B cell (primary cell): ENCODE results near the gene ELMO1. TPM values are rescaled to one million over a fixed set of nuclear protein-coding genes. Genes with fewer than 3 reads are reported as not detected.

Source experiments
- ATAC-seq: fragments of 200-7000 bp; cut with Tn5 transposase; one replicate; pipeline ENCODE4 v1.10.0; 2021; ENCODE audit warnings: low read depth, mild to moderate bottlenecking, moderate number of reproducible peaks, moderate library complexity
- CTCF ChIA-PET: fragments of 350-600 bp; sonication (Branson Sonifier 250); formaldehyde crosslinking; loops from one replicate; lab custom pipeline; 2021; ENCODE audit warnings: antibody characterized with exemption, inconsistent platforms; lab: Charles Lee
- POLR2A ChIA-PET: fragments of 350-600 bp; sonication (Branson Sonifier 250); formaldehyde crosslinking; loops from one replicate; lab custom pipeline; 2021; ENCODE audit warnings: antibody characterized with exemption; lab: Charles Lee
- DNase-seq: peaks from one replicate; pipeline ENCODE4 v3.0.0; 2013
- H2AFZ ChIP-seq: 2 replicates; pipeline ENCODE4 v1.6.1; 2012; ENCODE audit warnings: mild to moderate bottlenecking, low read depth, low read length; ENCODE audit not compliant: insufficient read depth, poor library complexity, severe bottlenecking
- H3K27ac ChIP-seq, 2 donors: 1 replicate in 1 of 2; 2 replicates in 1 of 2; pipeline ENCODE4 v1.5.1; 2012 to 2013; ENCODE audit warnings: low read length in 2 of 2, mild to moderate bottlenecking in 2 of 2, moderate library complexity in 1 of 2
- H3K27me3 ChIP-seq, 4 experiments: fragments of 200-600 bp in 1 of 4; sonication (generic) in 1 of 4; replicated peaks in 1 of 4; 1 replicate in 2 of 4; 2 replicates in 2 of 4; pipeline versions ENCODE4 v1.6.1 to v1.7.0; 2013 to 2016; ENCODE audit warnings: low read length in 3 of 4, mild to moderate bottlenecking in 2 of 4, mixed read lengths in 1 of 4, moderate library complexity in 1 of 4; ENCODE audit not compliant: insufficient read depth in 4 of 4, control insufficient read depth in 3 of 4; ENCODE audit errors: control extremely low read depth in 1 of 4
- H3K36me3 ChIP-seq, 2 experiments: replicated peaks in 1 of 2; 1 replicate in 1 of 2; 2 replicates in 1 of 2; pipeline versions ENCODE4 v1.6.1 to v1.7.1; 2013; ENCODE audit warnings: low read length in 1 of 2; ENCODE audit not compliant: insufficient read depth in 2 of 2, control insufficient read depth in 1 of 2; ENCODE audit errors: control extremely low read depth in 1 of 2, extremely low read depth in 1 of 2
- H3K4me1 ChIP-seq, 2 donors: fragments of 200-600 bp in 1 of 2; sonication (generic) in 1 of 2; 1 replicate in 1 of 2; 2 replicates in 1 of 2; pipeline versions ENCODE4 v1.5.1 to v1.6.1; 2013 to 2017; ENCODE audit warnings: low read length in 2 of 2; ENCODE audit not compliant: control insufficient read depth in 2 of 2, insufficient read depth in 2 of 2
- H3K4me2 ChIP-seq: replicated peaks from 2 replicates; pipeline ENCODE3; 2012; ENCODE audit warnings: mild to moderate bottlenecking, low read depth, low read length; ENCODE audit not compliant: poor library complexity, severe bottlenecking
- H3K4me3 ChIP-seq, 5 experiments: fragments of 200-600 bp in 1 of 5; sonication (generic) in 1 of 5; 1 replicate in 3 of 5; 2 replicates in 2 of 5; pipeline versions ENCODE4 v1.5.1 to v1.7.0; 2011 to 2016; ENCODE audit warnings: low read length in 4 of 5, mild to moderate bottlenecking in 4 of 5, low read depth in 2 of 5, control low read depth in 1 of 5, moderate library complexity in 1 of 5; ENCODE audit not compliant: insufficient read depth in 1 of 5; ENCODE audit errors: control extremely low read depth in 1 of 5, extremely low read depth in 1 of 5
- H3K79me2 ChIP-seq: fragments of 200-600 bp; sonication (generic); one replicate; pipeline ENCODE4 v1.6.0; 2016; ENCODE audit warnings: low read length; ENCODE audit not compliant: control insufficient read depth, insufficient read depth
- H3K9ac ChIP-seq: fragments of 200-600 bp; sonication (generic); 2 replicates; pipeline ENCODE4 v1.6.1; 2017; ENCODE audit warnings: mild to moderate bottlenecking, low read length, moderate library complexity
- H3K9me3 ChIP-seq, 3 donors: one replicate each; pipeline versions ENCODE4 v1.6.1 to v1.7.1; 2013; ENCODE audit warnings: low read length in 2 of 3; ENCODE audit not compliant: control insufficient read depth in 2 of 3, insufficient read depth in 1 of 3; ENCODE audit errors: control extremely low read depth in 1 of 3
- H4K20me1 ChIP-seq: 2 replicates; pipeline ENCODE4 v1.6.0; 2012; ENCODE audit warnings: mild to moderate bottlenecking, low read length; ENCODE audit not compliant: insufficient read depth, control insufficient read depth, poor library complexity, severe bottlenecking
- H3K27ac Mint-ChIP-seq: one replicate; pipeline ENCODE4 v1.8.0; 2021; ENCODE audit warnings: mixed read lengths
- H3K27me3 Mint-ChIP-seq: one replicate; pipeline ENCODE4 v1.8.0; 2021; ENCODE audit warnings: mixed read lengths
- H3K4me1 Mint-ChIP-seq: one replicate; pipeline ENCODE4 v1.8.0; 2021; ENCODE audit warnings: mixed read lengths
- H3K4me3 Mint-ChIP-seq: one replicate; pipeline ENCODE4 v1.8.0; 2021; ENCODE audit warnings: mixed read lengths
- H3K9me3 Mint-ChIP-seq: one replicate; pipeline ENCODE4 v1.8.0; 2022; ENCODE audit warnings: mixed read lengths; ENCODE audit not compliant: insufficient read depth
- EZH2 ChIP-seq: IDR thresholded peaks from 2 replicates; pipeline ENCODE4 v1.6.1; 2012; ENCODE audit warnings: borderline replicate concordance, low read depth, mild to moderate bottlenecking, moderate library complexity, low read length; ENCODE audit not compliant: insufficient read depth, poor library complexity, severe bottlenecking
- WGBS: methylation state at CpG from one replicate; pipeline ENCODE4 v1.1.5; 2013; ENCODE audit warnings: missing lambda C conversion rate; ENCODE audit not compliant: insufficient coverage; 5-methylcytosine and 5-hydroxymethylcytosine counted together
- intact Hi-C: fragments of 100-400 bp; cut with micrococcal nuclease; formaldehyde crosslinking; loops from one replicate; pipeline ENCODE4 v1.10.0; 2022
- polyA plus RNA-seq: library from polyadenylated mRNA; depleted of rRNA; stranded (reverse); fragments of >200 nt; gene quantifications from 2 replicates; pipeline ENCODE4 v1.2.3, GENCODE V29; 2012
- total RNA-seq, 2 donors: library from RNA; stranded (reverse); fragments of 120-200 nt in 1 of 2; gene quantifications; 1 replicate in 1 of 2; 2 replicates in 1 of 2; pipeline versions ENCODE4 v1.2.3 to v1.2.4, GENCODE V29; 2013 to 2022
- TF ChIP-seq, protein P1 (sequence below): fragments of 200-600 bp; IDR thresholded peaks from one replicate; pipeline ENCODE4 v1.8.0; 2022; ENCODE audit warnings: antibody characterized with exemption, mild to moderate bottlenecking

The ELMO1 gene
- total and polyA plus RNA-seq, 2 donors (not counting 1 experiment from before 2014, with no cell fraction given) = 44.7 to 177 TPM

DNA sequence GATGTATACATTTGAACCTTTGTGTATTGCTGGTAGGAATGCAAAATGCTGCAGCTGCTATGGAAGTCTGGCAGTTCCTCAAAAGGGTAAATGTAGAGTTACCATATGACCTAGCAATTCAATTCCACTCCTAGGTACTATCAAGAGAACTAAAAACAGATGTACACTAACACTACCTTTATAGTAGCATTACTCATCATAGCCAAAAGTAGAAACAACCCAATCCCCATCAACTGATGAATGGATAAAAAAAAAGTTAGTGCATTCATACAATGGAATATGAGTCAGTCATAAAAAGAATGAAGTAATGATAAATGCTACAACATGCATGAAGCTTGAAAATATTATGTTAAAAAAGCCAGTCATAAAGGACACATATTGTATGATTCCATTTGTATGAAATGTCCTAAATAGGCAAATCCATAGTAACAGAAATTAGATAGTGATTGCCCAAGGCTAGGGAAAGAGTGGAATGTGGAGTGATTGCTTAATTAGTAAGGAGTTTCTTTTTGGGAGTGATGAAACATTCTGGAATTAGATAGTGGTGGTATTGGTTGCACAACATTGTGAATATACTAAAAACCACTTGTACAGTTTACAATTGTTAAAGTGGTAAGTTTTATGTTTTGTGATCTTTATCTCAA lies 628.0 kb downstream of the ELMO1 start:
- Histone ChIP-seq H3K4me2 (no peak overlapping the region), H3K27me3 (no peaks in the 10 kb centered on the region), H3K9ac (no peak overlapping the region), H3K79me2 (no peaks in the 10 kb centered on the region), H4K20me1 (no peaks in the 10 kb centered on the region), H3K4me1 (no peaks in the 10 kb centered on the region), H3K27ac (no peak overlapping the region), H3K4me3 (no peak overlapping the region), H3K36me3 (no peaks in the 10 kb centered on the region), H2AFZ (no peak overlapping the region), H3K9me3 (no peaks in the 10 kb centered on the region)
- Mint-ChIP-seq H3K4me3 (no peak overlapping the region), H3K27me3 (no peaks in the 10 kb centered on the region), H3K4me1 (no peaks in the 10 kb centered on the region), H3K9me3 (no peaks in the 10 kb centered on the region), H3K27ac (no peak overlapping the region)
- intact Hi-C loops = no loop called here
- no peak for ATAC-seq
- DNase-seq = no peak
- POLR2A ChIA-PET = no interaction called here
- TF ChIP-seq, protein P1, sequence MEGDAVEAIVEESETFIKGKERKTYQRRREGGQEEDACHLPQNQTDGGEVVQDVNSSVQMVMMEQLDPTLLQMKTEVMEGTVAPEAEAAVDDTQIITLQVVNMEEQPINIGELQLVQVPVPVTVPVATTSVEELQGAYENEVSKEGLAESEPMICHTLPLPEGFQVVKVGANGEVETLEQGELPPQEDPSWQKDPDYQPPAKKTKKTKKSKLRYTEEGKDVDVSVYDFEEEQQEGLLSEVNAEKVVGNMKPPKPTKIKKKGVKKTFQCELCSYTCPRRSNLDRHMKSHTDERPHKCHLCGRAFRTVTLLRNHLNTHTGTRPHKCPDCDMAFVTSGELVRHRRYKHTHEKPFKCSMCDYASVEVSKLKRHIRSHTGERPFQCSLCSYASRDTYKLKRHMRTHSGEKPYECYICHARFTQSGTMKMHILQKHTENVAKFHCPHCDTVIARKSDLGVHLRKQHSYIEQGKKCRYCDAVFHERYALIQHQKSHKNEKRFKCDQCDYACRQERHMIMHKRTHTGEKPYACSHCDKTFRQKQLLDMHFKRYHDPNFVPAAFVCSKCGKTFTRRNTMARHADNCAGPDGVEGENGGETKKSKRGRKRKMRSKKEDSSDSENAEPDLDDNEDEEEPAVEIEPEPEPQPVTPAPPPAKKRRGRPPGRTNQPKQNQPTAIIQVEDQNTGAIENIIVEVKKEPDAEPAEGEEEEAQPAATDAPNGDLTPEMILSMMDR = no peak
- TF ChIP-seq EZH2 = no peak
- CTCF ChIA-PET = no interaction called here

DNA sequence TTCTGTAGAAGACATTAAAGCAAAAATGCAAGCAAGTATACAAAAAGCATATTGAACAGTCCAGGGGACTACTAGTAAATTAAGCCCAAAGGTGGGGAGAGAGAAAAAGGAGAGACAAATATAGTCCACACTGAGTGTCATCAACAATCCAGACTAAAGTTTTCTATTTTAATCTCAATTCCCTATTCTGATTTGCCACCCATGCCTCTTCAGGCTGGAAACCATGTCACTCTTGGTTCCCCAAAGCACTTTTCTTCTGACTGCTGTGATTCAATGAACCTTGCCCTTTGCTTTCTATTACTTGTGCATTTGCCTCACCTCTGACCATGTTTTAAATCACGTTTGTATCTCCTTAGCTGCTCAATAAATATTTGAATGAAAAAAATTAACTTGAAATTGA lies 629.0 kb downstream of the ELMO1 start:
- Histone ChIP-seq H2AFZ (no peak overlapping the region), H4K20me1 (no peaks in the 10 kb centered on the region), H3K9ac (no peak overlapping the region), H3K27ac (no peak overlapping the region), H3K9me3 (no peaks in the 10 kb centered on the region), H3K79me2 (no peaks in the 10 kb centered on the region), H3K27me3 (no peaks in the 10 kb centered on the region), H3K36me3 (no peaks in the 10 kb centered on the region), H3K4me1 (no peaks in the 10 kb centered on the region), H3K4me3 (no peak overlapping the region), H3K4me2 (no peak overlapping the region)
- ATAC-seq (no peak), DNase-seq (no peak)
- H3K27me3 Mint-ChIP-seq = no peaks in the 10 kb centered on the region
- no peak overlapping the region for H3K27ac Mint-ChIP-seq
- ChIA-PET POLR2A (no interaction called here), CTCF (no interaction called here)
- no peaks in the 10 kb centered on the region for H3K4me1 Mint-ChIP-seq
- no peak overlapping the region for H3K4me3 Mint-ChIP-seq
- intact Hi-C loops = no loop called here
- TF ChIP-seq, protein P1 = no peak
- no peak for TF ChIP-seq EZH2
- no CpG with 5 or more reads among the region's 1 CpG for WGBS
- no peaks in the 10 kb centered on the region for H3K9me3 Mint-ChIP-seq
